Neural cell (in vitro differentiated cells): ENCODE results near the gene ZC3H7B. TPM values are rescaled to one million over a fixed set of nuclear protein-coding genes. Genes with fewer than 3 reads are reported as not detected.
A peak's percentile ranks its signal among the peaks of the same experiment; 100 is the strongest.

Source experiments
- H2AFZ ChIP-seq: fragments of 200-600, 300-800 bp; sonication (generic), shearing (Covaris generic); 2 replicates; pipeline ENCODE4 v1.6.0; 2014; ENCODE audit warnings: low read depth, mild to moderate bottlenecking, antibody characterized with exemption, low read length, moderate library complexity
- H3F3A ChIP-seq: fragments of 200-600 bp; shearing (Covaris generic); 2 replicates; pipeline ENCODE4 v1.6.1; 2016; ENCODE audit warnings: mild to moderate bottlenecking, moderate library complexity, mixed read lengths, antibody characterized with exemption, low read length; ENCODE audit not compliant: insufficient read depth, poor library complexity, severe bottlenecking
- H3K27ac ChIP-seq: fragments of 200-600, 300-800 bp; sonication (generic), shearing (Covaris generic); 2 replicates; pipeline ENCODE4 v1.5.1; 2014; ENCODE audit warnings: mild to moderate bottlenecking, low read length, moderate library complexity
- H3K27me3 ChIP-seq: fragments of 300-800, 200-600 bp; sonication (generic), shearing (Covaris generic); 2 replicates; pipeline ENCODE4 v1.6.0; 2014; ENCODE audit warnings: mild to moderate bottlenecking, low read depth, low read length, moderate library complexity; ENCODE audit not compliant: insufficient read depth
- H3K36me3 ChIP-seq: fragments of 300-800, 200-600 bp; sonication (generic), shearing (Covaris generic); 2 replicates; pipeline ENCODE4 v1.5.1; 2014; ENCODE audit warnings: mild to moderate bottlenecking, antibody characterized with exemption, low read length, moderate library complexity; ENCODE audit not compliant: insufficient read depth
- H3K4me2 ChIP-seq: fragments of 300-800, 200-600 bp; sonication (generic), shearing (Covaris generic); 2 replicates; pipeline ENCODE4 v1.6.0; 2014; ENCODE audit warnings: mild to moderate bottlenecking, low read length
- H3K4me3 ChIP-seq: fragments of 300-800, 200-600 bp; sonication (generic), shearing (Covaris generic); 2 replicates; pipeline ENCODE4 v1.5.1; 2014; ENCODE audit warnings: mild to moderate bottlenecking, low read length, moderate library complexity
- H3K79me2 ChIP-seq: fragments of 200-600 bp; shearing (Covaris generic); replicated peaks from 2 replicates; pipeline ENCODE4 v1.6.0; 2014; ENCODE audit warnings: mild to moderate bottlenecking, low read length, moderate library complexity; ENCODE audit not compliant: insufficient read depth
- H3K9ac ChIP-seq: fragments of 300-800, 200-600 bp; sonication (generic), shearing (Covaris generic); 2 replicates; pipeline ENCODE4 v1.6.1; 2016; ENCODE audit warnings: mild to moderate bottlenecking, low read length, mixed read lengths
- H3K9me2 ChIP-seq: fragments of 200-600 bp; shearing (Covaris generic); 2 replicates; pipeline ENCODE4 v1.6.1; 2016; ENCODE audit warnings: mild to moderate bottlenecking, low read length, mixed read lengths; ENCODE audit not compliant: insufficient read depth
- H3K9me3 ChIP-seq: fragments of 200-600, 300-800 bp; sonication (generic), shearing (Covaris generic); 2 replicates; pipeline ENCODE4 v1.6.1; 2016; ENCODE audit warnings: mild to moderate bottlenecking, mixed run types, low read length, moderate library complexity, mixed read lengths
- H4K20me1 ChIP-seq: fragments of 200-600 bp; shearing (Covaris generic); 2 replicates; pipeline ENCODE4 v1.6.1; 2016; ENCODE audit warnings: mild to moderate bottlenecking, mixed run types; ENCODE audit not compliant: insufficient read depth
- EP300 ChIP-seq: fragments of 450-650 bp; conservative IDR thresholded peaks from 2 replicates; pipeline ENCODE4 v1.6.1; 2014; ENCODE audit warnings: antibody characterized with exemption, mild to moderate bottlenecking, moderate library complexity; ENCODE audit not compliant: poor library complexity, severe bottlenecking
- EZH2 ChIP-seq: fragments of 200-600, 300-800 bp; shearing (Covaris generic), sonication (generic); IDR thresholded peaks from 2 replicates; pipeline ENCODE4 v1.6.1; 2014; ENCODE audit warnings: antibody characterized with exemption, low read length, borderline replicate concordance, mild to moderate bottlenecking; ENCODE audit not compliant: insufficient read depth, poor library complexity, severe bottlenecking
- MXI1 ChIP-seq: fragments of 450-650 bp; conservative IDR thresholded peaks from 2 replicates; pipeline ENCODE4 v1.6.1; 2014; ENCODE audit warnings: antibody characterized with exemption, mild to moderate bottlenecking; ENCODE audit not compliant: poor library complexity, severe bottlenecking
- POLR2AphosphoS5 ChIP-seq: IDR thresholded peaks from 2 replicates; pipeline ENCODE4 v1.6.1; 2012
- RAD21 ChIP-seq: fragments of 450-650 bp; conservative IDR thresholded peaks from 2 replicates; pipeline ENCODE4 v1.6.1; 2014; ENCODE audit warnings: antibody characterized with exemption, mild to moderate bottlenecking, moderate library complexity
- SMC3 ChIP-seq: fragments of 450-650 bp; conservative IDR thresholded peaks from 2 replicates; pipeline ENCODE4 v1.6.1; 2014; ENCODE audit warnings: antibody characterized with exemption, mild to moderate bottlenecking, moderate library complexity; ENCODE audit not compliant: poor library complexity
- TAF1 ChIP-seq: IDR thresholded peaks from 2 replicates; pipeline ENCODE4 v1.6.1; 2012; ENCODE audit warnings: low read depth
- polyA minus RNA-seq: library from RNA; depleted of rRNA, polyadenylated mRNA; stranded (reverse); fragments of >200 nt; gene quantifications from 2 replicates; pipeline ENCODE4 v1.2.3, GENCODE V29; 2014
- polyA plus RNA-seq: library from polyadenylated mRNA; depleted of rRNA; stranded (reverse); fragments of >200 nt; gene quantifications from 2 replicates; pipeline ENCODE4 v1.2.3, GENCODE V29; 2014
- TF ChIP-seq, protein P1 (sequence below): IDR thresholded peaks from 2 replicates; pipeline ENCODE4 v1.6.1; 2012; ENCODE audit warnings: borderline replicate concordance
- TF ChIP-seq, protein P2 (sequence below): fragments of 450-650 bp; IDR thresholded peaks from 2 replicates; pipeline ENCODE4 v1.5.1; 2014; ENCODE audit warnings: antibody characterized with exemption, mild to moderate bottlenecking, moderate library complexity; ENCODE audit not compliant: poor library complexity, severe bottlenecking

Gene ZC3H7B, protein sequence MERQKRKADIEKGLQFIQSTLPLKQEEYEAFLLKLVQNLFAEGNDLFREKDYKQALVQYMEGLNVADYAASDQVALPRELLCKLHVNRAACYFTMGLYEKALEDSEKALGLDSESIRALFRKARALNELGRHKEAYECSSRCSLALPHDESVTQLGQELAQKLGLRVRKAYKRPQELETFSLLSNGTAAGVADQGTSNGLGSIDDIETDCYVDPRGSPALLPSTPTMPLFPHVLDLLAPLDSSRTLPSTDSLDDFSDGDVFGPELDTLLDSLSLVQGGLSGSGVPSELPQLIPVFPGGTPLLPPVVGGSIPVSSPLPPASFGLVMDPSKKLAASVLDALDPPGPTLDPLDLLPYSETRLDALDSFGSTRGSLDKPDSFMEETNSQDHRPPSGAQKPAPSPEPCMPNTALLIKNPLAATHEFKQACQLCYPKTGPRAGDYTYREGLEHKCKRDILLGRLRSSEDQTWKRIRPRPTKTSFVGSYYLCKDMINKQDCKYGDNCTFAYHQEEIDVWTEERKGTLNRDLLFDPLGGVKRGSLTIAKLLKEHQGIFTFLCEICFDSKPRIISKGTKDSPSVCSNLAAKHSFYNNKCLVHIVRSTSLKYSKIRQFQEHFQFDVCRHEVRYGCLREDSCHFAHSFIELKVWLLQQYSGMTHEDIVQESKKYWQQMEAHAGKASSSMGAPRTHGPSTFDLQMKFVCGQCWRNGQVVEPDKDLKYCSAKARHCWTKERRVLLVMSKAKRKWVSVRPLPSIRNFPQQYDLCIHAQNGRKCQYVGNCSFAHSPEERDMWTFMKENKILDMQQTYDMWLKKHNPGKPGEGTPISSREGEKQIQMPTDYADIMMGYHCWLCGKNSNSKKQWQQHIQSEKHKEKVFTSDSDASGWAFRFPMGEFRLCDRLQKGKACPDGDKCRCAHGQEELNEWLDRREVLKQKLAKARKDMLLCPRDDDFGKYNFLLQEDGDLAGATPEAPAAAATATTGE
- polyA plus RNA-seq, result 34.6 and 43.0 TPM in 2 replicates
- 72.1 and 76.4 TPM in 2 replicates for polyA minus RNA-seq

DNA sequence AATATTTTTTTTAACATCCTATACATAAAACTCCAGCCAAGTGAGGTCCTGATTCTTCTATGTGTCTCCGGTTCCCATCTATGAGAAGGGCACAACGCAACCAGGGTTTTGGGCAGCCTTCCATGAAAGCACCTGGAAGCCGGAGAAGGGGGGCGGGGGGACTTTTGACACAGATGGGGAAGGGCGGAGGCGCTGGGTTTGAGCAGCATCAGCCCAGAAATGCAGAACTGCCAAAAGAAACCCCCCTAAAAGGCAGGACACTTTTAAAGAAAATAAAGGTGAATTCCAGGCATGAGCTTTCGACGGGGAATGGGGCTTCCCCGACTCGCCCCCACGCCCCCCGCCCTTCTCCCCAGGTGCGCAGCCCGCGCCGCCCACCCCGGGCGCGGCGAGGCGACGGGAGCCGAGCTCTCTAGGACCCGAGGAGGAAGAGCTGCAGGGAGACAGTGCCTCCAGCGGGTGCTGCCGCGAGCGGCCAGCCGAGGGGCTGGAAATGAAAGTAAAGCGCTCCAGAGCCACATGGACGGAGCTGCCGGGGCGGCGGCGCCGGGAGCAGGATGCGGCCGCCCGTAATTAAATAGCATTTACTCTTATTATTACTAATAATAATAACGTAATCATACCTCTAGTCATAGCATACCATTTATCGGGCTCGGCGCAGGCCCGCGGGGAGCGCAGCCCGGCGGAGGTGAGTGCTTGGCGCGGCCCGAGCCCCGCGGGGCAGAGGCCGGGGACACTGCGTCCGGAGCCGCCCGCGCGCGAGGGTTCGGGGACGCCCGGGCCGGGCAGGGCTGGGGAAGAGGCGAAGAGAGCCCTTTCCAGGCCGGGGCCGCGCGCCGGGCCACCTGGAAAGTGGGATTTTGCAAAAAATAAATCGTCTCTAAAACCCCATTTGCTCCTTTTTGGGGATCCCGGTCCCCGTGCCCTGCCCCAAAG, at the start of gene ZC3H7B:
TSS of gene ZC3H7B (plus strand) at position 441 of the 936 bp plus-strand sequence. CDS start 19,136 bp downstream, outside the sequence.
- Histone ChIP-seq H3F3A (no peaks in the 10 kb centered on the region), H2AFZ (peak within 1 kb of the TSS; percentile 90), H3K4me3 (peak within 1 kb of the TSS; percentile 87), H3K27ac (peak within 1 kb of the TSS; percentile 76), H3K27me3 (no peaks in the 10 kb centered on the region), H3K4me2 (peak within 1 kb of the TSS; percentile 99), H3K9me2 (no peaks in the 10 kb centered on the region), H3K79me2 (peaks cover 37% of the 10 kb centered on the region), H4K20me1 (no peaks in the 10 kb centered on the region), H3K9ac (peak within 1 kb of the TSS; percentile 92), H3K36me3 (no peaks in the 10 kb centered on the region), H3K9me3 (no peaks in the 10 kb centered on the region)
- TF ChIP-seq, protein P1, sequence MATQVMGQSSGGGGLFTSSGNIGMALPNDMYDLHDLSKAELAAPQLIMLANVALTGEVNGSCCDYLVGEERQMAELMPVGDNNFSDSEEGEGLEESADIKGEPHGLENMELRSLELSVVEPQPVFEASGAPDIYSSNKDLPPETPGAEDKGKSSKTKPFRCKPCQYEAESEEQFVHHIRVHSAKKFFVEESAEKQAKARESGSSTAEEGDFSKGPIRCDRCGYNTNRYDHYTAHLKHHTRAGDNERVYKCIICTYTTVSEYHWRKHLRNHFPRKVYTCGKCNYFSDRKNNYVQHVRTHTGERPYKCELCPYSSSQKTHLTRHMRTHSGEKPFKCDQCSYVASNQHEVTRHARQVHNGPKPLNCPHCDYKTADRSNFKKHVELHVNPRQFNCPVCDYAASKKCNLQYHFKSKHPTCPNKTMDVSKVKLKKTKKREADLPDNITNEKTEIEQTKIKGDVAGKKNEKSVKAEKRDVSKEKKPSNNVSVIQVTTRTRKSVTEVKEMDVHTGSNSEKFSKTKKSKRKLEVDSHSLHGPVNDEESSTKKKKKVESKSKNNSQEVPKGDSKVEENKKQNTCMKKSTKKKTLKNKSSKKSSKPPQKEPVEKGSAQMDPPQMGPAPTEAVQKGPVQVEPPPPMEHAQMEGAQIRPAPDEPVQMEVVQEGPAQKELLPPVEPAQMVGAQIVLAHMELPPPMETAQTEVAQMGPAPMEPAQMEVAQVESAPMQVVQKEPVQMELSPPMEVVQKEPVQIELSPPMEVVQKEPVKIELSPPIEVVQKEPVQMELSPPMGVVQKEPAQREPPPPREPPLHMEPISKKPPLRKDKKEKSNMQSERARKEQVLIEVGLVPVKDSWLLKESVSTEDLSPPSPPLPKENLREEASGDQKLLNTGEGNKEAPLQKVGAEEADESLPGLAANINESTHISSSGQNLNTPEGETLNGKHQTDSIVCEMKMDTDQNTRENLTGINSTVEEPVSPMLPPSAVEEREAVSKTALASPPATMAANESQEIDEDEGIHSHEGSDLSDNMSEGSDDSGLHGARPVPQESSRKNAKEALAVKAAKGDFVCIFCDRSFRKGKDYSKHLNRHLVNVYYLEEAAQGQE, result peak; percentile 71
- TF ChIP-seq RAD21, result peak; percentile 51
- TF ChIP-seq POLR2AphosphoS5, result peak; percentile 79
- TF ChIP-seq, protein P2, sequence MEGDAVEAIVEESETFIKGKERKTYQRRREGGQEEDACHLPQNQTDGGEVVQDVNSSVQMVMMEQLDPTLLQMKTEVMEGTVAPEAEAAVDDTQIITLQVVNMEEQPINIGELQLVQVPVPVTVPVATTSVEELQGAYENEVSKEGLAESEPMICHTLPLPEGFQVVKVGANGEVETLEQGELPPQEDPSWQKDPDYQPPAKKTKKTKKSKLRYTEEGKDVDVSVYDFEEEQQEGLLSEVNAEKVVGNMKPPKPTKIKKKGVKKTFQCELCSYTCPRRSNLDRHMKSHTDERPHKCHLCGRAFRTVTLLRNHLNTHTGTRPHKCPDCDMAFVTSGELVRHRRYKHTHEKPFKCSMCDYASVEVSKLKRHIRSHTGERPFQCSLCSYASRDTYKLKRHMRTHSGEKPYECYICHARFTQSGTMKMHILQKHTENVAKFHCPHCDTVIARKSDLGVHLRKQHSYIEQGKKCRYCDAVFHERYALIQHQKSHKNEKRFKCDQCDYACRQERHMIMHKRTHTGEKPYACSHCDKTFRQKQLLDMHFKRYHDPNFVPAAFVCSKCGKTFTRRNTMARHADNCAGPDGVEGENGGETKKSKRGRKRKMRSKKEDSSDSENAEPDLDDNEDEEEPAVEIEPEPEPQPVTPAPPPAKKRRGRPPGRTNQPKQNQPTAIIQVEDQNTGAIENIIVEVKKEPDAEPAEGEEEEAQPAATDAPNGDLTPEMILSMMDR, result peak; percentile 67
- peak; percentile 33 for TF ChIP-seq SMC3
- TF ChIP-seq EZH2, result no peak
- TF ChIP-seq TAF1, result peak; percentile 93
- no peak for TF ChIP-seq EP300
- peak; percentile 94 for TF ChIP-seq MXI1
